GM21360 (cell line): ENCODE results near the gene NT5DC4.
"Not testable (repeated sequence)": the region's sequence is repeated elsewhere in the genome, so short reads cannot be mapped to it uniquely, and the experiment has no call there.

ENCODE experiments used
- ATAC-seq: cut with Tn5 transposase; IDR thresholded peaks from one replicate; pipeline ENCODE4 v1.9.1; 2021; ENCODE audit warnings: mild to moderate bottlenecking, moderate library complexity; ENCODE audit not compliant: unreplicated experiment

The NT5DC4 gene

DNA sequence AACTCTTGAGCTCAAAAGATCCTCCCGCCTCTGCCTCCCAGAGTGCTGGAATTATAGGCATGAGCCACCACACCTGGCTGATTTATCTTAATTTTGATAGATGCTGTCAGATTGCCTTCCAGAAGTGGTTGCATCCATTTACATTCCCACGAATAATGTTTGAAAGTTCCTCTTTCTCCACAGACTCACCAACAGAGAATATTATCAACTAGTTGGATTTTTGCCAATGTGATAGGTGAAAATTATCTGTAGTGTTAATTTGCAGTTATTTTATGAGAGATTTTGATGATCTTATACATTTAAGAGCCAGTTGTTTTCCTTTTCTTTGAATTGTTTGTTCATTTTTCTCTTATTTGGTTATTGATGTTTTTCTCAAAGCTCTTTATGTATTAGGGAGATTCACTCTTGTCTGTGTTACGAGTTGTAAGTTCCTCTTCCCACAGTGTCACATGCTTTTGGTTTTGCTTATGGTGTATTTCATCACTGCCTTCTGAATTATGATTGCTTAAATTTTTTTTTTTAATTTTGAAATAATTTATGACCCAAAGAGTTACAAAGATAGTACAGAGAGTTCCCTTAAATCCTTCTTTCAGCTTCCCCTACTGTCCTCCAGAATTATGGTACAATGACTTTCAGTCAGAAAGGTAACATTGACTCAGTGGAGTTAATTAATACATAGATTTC lies 20.7 kb upstream of the NT5DC4 start:
- no peak for ATAC-seq

GRCh38 chr2:112701052-112701451 lies 19.8 kb upstream of the NT5DC4 start:
- ATAC-seq, result no peak

- no peak for ATAC-seq
These were observed 17.1 kb upstream of the NT5DC4 start for GRCh38 chr2:112703684-112704083.

DNA sequence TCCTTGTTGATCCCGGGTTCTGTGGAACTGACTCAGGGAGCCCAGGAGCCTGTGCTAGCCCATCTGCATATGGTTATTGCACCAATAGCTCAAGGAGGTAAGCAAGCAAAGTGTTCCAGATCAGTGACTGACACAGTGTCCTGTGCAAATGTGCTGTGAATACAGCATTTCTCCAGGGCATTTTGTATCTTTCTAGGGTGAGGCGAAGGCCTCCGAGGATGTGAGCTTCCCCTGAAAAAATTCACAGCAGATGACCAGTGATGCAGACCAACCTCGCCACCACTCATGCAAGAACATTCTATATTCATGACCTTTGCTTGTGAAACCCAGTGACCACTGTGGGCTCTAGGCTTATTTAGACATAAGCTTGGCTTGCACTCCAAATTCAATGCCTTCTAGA lies 15.2 kb upstream of the NT5DC4 start:
- no peak for ATAC-seq

GRCh38 chr2:112706170-112706664 lies 14.6 kb upstream of the NT5DC4 start:
- no peak for ATAC-seq

GRCh38 chr2:112706947-112707346 lies 13.9 kb upstream of the NT5DC4 start:
- ATAC-seq, result not testable (repeated sequence)

DNA sequence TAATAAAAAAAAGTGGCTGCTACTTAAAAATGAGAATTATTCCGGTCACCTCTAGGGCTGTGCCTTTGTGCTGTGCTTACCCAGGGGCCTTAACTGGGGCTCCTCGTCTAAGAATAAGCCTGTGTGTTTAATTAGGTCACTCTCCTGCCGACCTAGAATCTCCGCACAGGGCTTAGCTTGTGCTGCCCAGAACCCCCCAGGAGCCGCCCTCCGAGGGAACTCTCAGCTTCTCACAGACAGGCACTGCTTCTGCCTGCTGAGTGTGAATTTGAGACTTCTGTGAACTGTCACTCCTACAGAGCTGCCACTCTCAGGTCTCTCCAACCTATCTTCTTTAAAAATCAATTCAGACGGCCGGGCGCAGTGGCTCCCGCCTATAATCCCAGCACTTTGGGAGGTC lies 11.9 kb upstream of the NT5DC4 start:
- no peak for ATAC-seq

DNA sequence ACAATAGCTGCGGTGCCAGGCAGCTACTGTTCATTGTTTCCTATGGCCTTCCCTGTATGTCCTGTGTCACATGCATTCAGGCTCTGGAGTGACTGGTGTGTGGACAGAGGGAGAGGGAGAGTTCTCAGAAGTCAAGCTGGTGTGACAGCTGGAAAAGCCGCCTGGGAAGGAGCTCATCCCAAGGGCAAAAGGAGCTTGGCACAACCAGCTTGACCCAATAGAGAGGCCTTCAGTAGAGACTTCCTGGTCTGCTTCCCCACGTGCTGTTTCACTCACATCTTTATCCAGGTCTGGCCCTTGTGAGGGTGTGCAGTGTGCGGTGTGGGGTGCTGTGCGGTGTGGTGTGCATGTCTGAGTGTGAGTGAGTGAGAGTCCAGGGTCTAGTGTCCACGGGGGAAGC lies 11.1 kb upstream of the NT5DC4 start:
- no peak for ATAC-seq

DNA sequence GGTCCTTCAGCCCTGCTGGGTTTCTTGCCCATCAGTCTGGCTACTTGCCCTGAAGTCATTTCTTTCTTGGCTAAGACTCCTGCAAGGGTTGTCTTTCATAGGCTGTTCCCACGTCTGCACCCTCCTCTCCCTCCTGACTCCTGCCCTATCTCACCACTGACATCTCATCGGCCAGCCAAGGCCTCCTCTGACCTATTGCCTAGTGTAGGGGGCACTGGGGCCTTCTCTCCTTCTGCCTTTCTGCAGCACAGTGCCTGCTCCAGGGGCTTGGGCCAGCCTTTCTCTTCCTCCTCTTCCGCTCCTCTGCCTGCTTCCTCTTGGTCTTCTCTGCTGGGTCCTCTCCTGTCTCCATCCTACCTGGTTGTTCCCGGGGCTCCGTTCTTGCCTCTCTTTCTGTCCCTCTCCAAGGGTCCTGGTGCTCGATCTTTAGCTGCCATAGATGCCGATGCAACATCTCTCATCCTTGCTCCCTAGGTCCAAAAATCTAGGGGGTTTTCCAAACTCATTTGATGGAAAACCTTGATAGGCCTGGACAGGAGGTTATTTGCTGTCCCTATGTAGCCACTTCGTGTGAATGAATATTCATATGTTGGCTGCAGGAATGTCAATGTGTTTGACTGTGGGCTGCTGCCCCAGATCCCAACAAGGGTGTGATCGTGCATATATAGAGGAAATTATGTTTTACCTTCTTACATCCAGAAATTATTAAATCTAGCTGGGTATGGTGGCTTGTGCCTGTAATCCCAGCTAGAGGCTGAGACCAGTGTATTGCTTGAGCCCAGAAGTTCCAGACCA lies 9.7 kb upstream of the NT5DC4 start:
- ATAC-seq, result no peak

GRCh38 chr2:112712465-112712864 lies 8.4 kb upstream of the NT5DC4 start:
- ATAC-seq, result no peak

DNA sequence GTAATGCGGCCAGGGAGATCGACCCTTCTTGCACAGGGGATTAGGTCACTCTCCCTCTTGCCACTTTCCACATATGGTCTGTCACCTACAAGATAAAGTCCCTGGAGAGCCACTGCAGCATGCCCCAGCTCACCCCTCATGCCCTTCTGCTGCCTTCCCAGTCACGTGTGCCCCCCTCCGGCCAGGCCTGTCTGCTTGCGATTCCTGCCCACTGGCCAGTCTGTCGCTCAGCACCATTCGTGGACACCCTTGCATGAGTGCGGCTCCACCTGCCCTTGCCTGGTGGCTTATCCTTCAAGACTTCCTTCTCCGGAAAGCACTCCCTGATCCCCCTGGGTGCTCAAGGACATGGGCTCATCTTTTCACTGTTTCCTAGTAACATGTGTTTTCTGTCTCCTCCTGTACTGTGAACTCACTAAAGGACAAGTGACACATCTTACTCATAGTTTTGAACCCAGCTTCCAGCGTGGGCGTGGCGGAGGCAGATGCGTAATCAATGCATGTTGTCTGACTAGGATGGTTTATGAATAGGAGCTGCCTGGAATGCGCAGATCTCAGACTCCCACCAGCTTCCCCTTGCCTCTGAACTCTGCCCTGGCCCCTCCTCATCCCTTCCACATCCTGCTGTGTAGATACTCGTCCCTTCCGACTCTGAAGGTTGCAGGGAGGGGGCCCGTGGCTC lies 7.8 kb upstream of the NT5DC4 start:
- no peak for ATAC-seq

DNA sequence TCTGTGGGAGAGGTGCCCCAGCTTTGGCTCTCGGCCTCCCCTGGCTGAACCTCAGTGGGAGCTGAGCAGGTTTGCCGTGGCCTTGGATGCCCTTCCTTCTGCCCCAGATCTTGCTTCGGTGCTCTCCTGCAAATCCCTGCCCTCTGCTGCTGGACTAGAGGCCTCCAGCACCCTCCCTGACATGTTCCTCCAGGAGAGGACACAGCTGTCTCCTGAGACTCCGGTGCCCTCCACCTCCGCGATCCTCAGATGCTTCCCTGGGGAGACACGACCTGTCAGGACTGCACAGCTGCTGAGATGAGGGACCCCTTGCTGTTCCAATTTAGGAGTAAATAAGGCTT lies 7.3 kb upstream of the NT5DC4 start:
- no peak for ATAC-seq

DNA sequence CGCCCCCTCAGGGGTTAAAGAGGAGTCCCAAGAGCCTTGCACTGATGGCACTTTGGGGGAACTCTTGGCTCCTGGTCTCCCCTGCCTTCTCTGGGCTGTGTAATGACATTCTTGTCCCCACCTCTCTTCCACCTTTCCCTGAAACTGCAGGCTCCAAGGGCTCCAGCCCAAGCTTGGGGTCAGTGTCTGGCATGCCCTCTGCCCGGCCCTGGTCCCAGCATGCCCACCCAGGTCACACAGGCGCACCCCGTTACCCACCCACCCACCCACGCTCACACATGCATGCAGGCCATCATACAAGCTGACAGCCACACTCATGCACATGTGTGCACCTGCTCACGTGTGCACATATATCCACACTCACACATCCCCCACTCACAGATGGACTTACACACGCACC lies 6.9 kb upstream of the NT5DC4 start:
- ATAC-seq, result no peak

DNA sequence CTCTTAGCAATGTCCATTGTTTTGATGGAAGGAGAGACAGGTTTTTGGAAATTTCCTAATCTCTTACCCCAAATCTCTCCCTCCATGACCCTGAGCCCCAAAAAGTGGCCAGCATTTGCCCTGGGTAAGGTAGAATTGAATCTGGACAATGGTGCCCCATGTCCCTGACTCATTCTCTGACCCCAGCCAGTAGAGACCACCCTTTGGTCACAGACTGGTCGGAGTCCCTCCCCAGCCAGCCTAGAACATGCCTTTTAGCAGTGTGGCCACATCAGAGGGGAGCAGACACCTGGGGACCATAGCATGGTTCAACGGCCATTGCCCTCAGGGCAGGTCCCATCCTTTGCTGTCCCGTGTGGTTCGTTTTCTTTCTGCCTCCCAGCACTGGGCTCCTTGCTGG lies 6.5 kb upstream of the NT5DC4 start:
- no peak for ATAC-seq

GRCh38 chr2:112714836-112715631 lies 5.8 kb upstream of the NT5DC4 start:
- ATAC-seq, result no peak

DNA sequence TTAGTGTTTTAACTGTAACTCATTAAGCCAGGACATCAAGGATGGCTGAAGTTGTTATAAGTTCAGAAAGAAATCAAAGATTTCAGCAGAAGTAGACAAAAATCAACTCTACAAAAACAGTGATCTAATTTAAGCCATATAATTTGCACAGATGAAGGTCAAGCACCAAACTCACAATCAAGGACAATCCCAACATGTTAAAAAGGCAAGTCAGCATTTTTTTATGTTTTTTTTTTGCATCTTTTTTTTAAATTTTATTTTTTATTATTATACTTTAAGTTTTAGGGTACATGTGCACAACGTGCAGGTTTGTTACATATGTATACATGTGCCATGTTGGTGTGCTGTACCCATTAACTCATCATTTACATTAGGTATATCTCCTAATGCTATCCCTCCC lies 4.7 kb upstream of the NT5DC4 start:
- ATAC-seq, result not testable (repeated sequence)

DNA sequence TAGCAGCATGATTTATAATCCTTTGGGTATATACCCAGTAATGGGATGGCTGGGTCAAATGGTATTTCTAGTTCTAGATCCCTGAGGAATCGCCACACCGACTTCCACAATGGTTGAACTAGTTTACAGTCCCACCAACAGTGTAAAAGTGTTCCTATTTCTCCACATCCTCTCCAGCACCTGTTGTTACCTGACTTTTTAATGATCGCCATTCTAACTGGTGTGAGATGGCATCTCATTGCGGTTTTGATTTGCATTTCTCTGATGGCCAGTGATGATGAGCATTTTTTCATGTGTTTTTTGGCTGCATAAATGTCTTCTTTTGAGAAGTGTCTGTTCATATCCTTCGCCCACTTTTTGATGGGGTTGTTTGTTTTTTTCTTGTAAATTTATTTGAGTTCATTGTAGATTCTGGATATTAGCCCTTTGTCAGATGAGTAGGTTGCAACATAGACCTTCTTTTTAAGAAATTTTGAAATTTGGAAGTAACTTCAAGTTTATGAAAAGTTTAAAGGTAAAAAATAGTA lies 3.9 kb upstream of the NT5DC4 start:
- ATAC-seq, result not testable (repeated sequence)

DNA sequence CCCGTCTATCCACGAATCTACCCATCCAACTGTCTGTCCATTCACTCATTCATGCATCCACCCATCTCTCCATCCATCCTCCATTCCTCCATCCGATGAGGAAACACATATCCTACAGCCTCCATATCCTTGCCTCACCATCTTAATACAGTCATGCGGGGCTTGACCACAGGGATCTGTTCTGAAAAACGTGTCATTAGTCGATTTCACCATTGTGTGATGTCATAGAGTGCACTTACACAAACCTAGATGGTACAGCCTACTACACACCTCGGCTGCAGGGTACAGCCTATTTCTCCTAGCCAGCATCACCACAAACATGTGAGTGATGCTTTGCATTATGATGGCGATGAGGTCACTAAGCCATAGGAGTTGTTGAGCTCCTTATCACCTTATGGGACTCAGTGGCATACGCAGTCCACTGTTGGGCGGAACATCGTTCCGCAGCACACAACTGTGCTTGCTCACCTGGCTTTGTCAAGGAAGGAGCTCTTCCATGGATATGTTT lies 1.9 kb upstream of the NT5DC4 start:
- ATAC-seq, result no peak

- no peak for ATAC-seq
These were observed 1.2 kb downstream of the NT5DC4 start for GRCh38 chr2:112721819-112722522.
